IMR-90 (cell line): ENCODE data around the gene GCNT4. TPM values are rescaled to one million over a fixed set of nuclear protein-coding genes. Genes with fewer than 3 reads are reported as not detected.

Experiments
- ATAC-seq: fragments of 200-7000 bp; cut with Tn5 transposase; 2 replicates; pipeline ENCODE4 v1.9.1; 2020; ENCODE audit warnings: low read depth, mild to moderate bottlenecking, moderate library complexity
- BruUV-seq: library from RNA; stranded (reverse); fragments of 400-500 nt; replicated peaks from 2 replicates; lab custom pipeline; 2021; lab: Mats Ljungman, UMichigan
- CTCF ChIA-PET: fragments of 300-600 bp; formaldehyde crosslinking; extraction: SDS; loops from one replicate; lab custom pipeline; 2021; ENCODE audit warnings: antibody characterized with exemption; lab: Yijun Ruan, JAX
- POLR2A ChIA-PET: fragments of 300-600 bp; sonication (Branson Sonifier 250); formaldehyde crosslinking; loops from one replicate; lab custom pipeline; 2022; ENCODE audit warnings: antibody characterized with exemption; ENCODE audit not compliant: unreplicated experiment; lab: Charles Lee
- DNase-seq: peaks from one replicate; pipeline ENCODE4 v3.0.0; 2013
- H2AFZ ChIP-seq: replicated peaks from 2 replicates; pipeline ENCODE3; 2013; ENCODE audit warnings: low read length, mild to moderate bottlenecking; ENCODE audit not compliant: poor library complexity
- H2AK5ac ChIP-seq: 2 replicates; pipeline ENCODE4 v1.6.1; 2013; ENCODE audit warnings: low read depth, low read length, inconsistent platforms
- H2AK9ac ChIP-seq: replicated peaks from 2 replicates; pipeline ENCODE3; 2013; ENCODE audit warnings: mild to moderate bottlenecking, low read depth, low read length, moderate library complexity; ENCODE audit not compliant: poor library complexity
- H2BK120ac ChIP-seq: 2 replicates; pipeline ENCODE4 v1.6.1; 2013; ENCODE audit warnings: low read depth, low read length, inconsistent platforms
- H2BK15ac ChIP-seq: 3 replicates; pipeline ENCODE4 v1.6.1; 2013; ENCODE audit warnings: low read depth, low read length, inconsistent platforms
- H2BK20ac ChIP-seq: 2 replicates; pipeline ENCODE4 v1.6.1; 2013; ENCODE audit warnings: low read depth, mild to moderate bottlenecking, inconsistent platforms, low read length, moderate library complexity
- H2BK5ac ChIP-seq: 2 replicates; pipeline ENCODE4 v1.6.1; 2013; ENCODE audit warnings: mild to moderate bottlenecking, low read depth, low read length, inconsistent platforms; ENCODE audit not compliant: poor library complexity, severe bottlenecking
- H3K14ac ChIP-seq: replicated peaks from 2 replicates; pipeline ENCODE4 v1.6.1; 2013; ENCODE audit warnings: low read depth, low read length, inconsistent platforms
- H3K18ac ChIP-seq: 2 replicates; pipeline ENCODE4 v1.6.1; 2013; ENCODE audit warnings: low read depth, low read length, control low read depth
- H3K23ac ChIP-seq: 2 replicates; pipeline ENCODE4 v1.6.1; 2013; ENCODE audit warnings: low read depth, low read length, inconsistent platforms
- H3K27ac ChIP-seq: 2 replicates; pipeline ENCODE4 v1.5.1; 2013; ENCODE audit warnings: mild to moderate bottlenecking, control low read depth, low read length; ENCODE audit not compliant: insufficient read depth
- H3K27me3 ChIP-seq: 2 replicates; pipeline ENCODE4 v1.6.1; 2013; ENCODE audit warnings: low read length; ENCODE audit not compliant: control insufficient read depth, insufficient read depth
- H3K36me3 ChIP-seq: 2 replicates; pipeline ENCODE4 v1.6.1; 2013; ENCODE audit warnings: low read length, mixed read lengths; ENCODE audit not compliant: control insufficient read depth, insufficient read depth
- H3K4ac ChIP-seq: 2 replicates; pipeline ENCODE4 v1.6.1; 2013; ENCODE audit warnings: low read depth, low read length, inconsistent platforms
- H3K4me1 ChIP-seq: 2 replicates; pipeline ENCODE4 v1.6.1; 2013; ENCODE audit warnings: low read length, mixed read lengths; ENCODE audit not compliant: control insufficient read depth, insufficient read depth
- H3K4me2 ChIP-seq: 2 replicates; pipeline ENCODE4 v1.6.1; 2013; ENCODE audit warnings: low read depth, mild to moderate bottlenecking, control low read depth, low read length, moderate library complexity
- H3K4me3 ChIP-seq: 2 replicates; pipeline ENCODE4 v1.5.1; 2013; ENCODE audit warnings: low read depth, mild to moderate bottlenecking, control low read depth, low read length, moderate library complexity; ENCODE audit not compliant: insufficient read depth
- H3K56ac ChIP-seq: 2 replicates; pipeline ENCODE4 v1.6.1; 2013; ENCODE audit warnings: low read length, inconsistent platforms; ENCODE audit not compliant: insufficient read depth; ENCODE audit errors: extremely low read depth
- H3K79me1 ChIP-seq, 2 experiments: 2 replicates each; pipeline ENCODE4 v1.6.1; 2013; ENCODE audit warnings: low read length in 2 of 2, inconsistent platforms in 1 of 2, low read depth in 1 of 2
- H3K9ac ChIP-seq: 2 replicates; pipeline ENCODE4 v1.6.1; 2013; ENCODE audit warnings: low read depth, low read length, control low read depth
- H3K9me1 ChIP-seq: 2 replicates; pipeline ENCODE4 v1.6.1; 2013; ENCODE audit warnings: low read length, inconsistent platforms; ENCODE audit not compliant: insufficient read depth
- H3K9me3 ChIP-seq: 2 replicates; pipeline ENCODE4 v1.6.1; 2013; ENCODE audit warnings: low read length; ENCODE audit not compliant: control insufficient read depth, insufficient read depth
- H4K20me1 ChIP-seq: 2 replicates; pipeline ENCODE4 v1.6.1; 2013; ENCODE audit warnings: low read length, inconsistent platforms; ENCODE audit not compliant: insufficient read depth
- H4K5ac ChIP-seq: 2 replicates; pipeline ENCODE4 v1.6.1; 2013; ENCODE audit warnings: mild to moderate bottlenecking, low read depth, low read length, control low read depth
- H4K8ac ChIP-seq, 2 experiments: 2 replicates each; pipeline ENCODE4 v1.6.1; 2013; ENCODE audit warnings: low read depth in 2 of 2, low read length in 2 of 2, control low read depth in 1 of 2, inconsistent platforms in 1 of 2
- H4K91ac ChIP-seq: 2 replicates; pipeline ENCODE4 v1.6.1; 2013; ENCODE audit warnings: low read depth, low read length, inconsistent platforms; ENCODE audit not compliant: insufficient read depth
- BHLHE40 ChIP-seq: fragments of 150-350 bp; IDR thresholded peaks from 2 replicates; pipeline ENCODE4 v1.6.1; 2016; ENCODE audit warnings: mild to moderate bottlenecking, low read depth, low read length
- CEBPB ChIP-seq: IDR thresholded peaks from 2 replicates; pipeline ENCODE4 v1.6.1; 2012; ENCODE audit warnings: low read depth, low read length, improper control_type of control experiment
- CHD1 ChIP-seq: IDR thresholded peaks from 2 replicates; pipeline ENCODE4 v1.6.1; 2012; ENCODE audit warnings: low read depth, low read length, improper control_type of control experiment
- CTCF ChIP-seq: conservative IDR thresholded peaks from 2 replicates; pipeline ENCODE4 v1.5.1; 2012; ENCODE audit warnings: mild to moderate bottlenecking, low read depth, low read length, improper control_type of control experiment
- FOS ChIP-seq: fragments of 150-350 bp; IDR thresholded peaks from 2 replicates; pipeline ENCODE4 v1.6.1; 2016; ENCODE audit warnings: low read depth, low read length
- MAFK ChIP-seq: IDR thresholded peaks from 2 replicates; pipeline ENCODE4 v1.6.1; 2012; ENCODE audit warnings: low read depth, low read length, improper control_type of control experiment
- MAZ ChIP-seq: IDR thresholded peaks from 2 replicates; pipeline ENCODE4 v1.6.1; 2012; ENCODE audit warnings: low read depth, mild to moderate bottlenecking, low read length, improper control_type of control experiment, moderate library complexity, borderline replicate concordance
- MXI1 ChIP-seq: IDR thresholded peaks from 2 replicates; pipeline ENCODE4 v1.6.1; 2012; ENCODE audit warnings: low read depth, mild to moderate bottlenecking, low read length, moderate library complexity, borderline replicate concordance
- NFE2L2 ChIP-seq: fragments of 150-350 bp; IDR thresholded peaks from 2 replicates; pipeline ENCODE4 v1.6.1; 2016; ENCODE audit warnings: low read depth, mild to moderate bottlenecking, low read length
- POLR2A ChIP-seq: IDR thresholded peaks from 2 replicates; pipeline ENCODE4 v1.6.1; 2012; ENCODE audit warnings: mild to moderate bottlenecking, low read depth, low read length
- RAD21 ChIP-seq: IDR thresholded peaks from 2 replicates; pipeline ENCODE4 v1.6.1; 2012; ENCODE audit warnings: low read length, improper control_type of control experiment
- RCOR1 ChIP-seq: IDR thresholded peaks from 2 replicates; pipeline ENCODE4 v1.6.1; 2012; ENCODE audit warnings: mild to moderate bottlenecking, low read length, improper control_type of control experiment; ENCODE audit not compliant: insufficient replicate concordance
- RFX5 ChIP-seq: IDR thresholded peaks from 2 replicates; pipeline ENCODE4 v1.8.0; 2012; ENCODE audit warnings: low read depth, mild to moderate bottlenecking, low read length, moderate library complexity
- SMC3 ChIP-seq: fragments of 150-350 bp; IDR thresholded peaks from 2 replicates; pipeline ENCODE4 v1.6.1; 2016; ENCODE audit warnings: low read depth, mild to moderate bottlenecking, antibody characterized with exemption, low read length, moderate library complexity
- WGBS, 2 experiments: methylation state at CpG; one replicate each; pipeline versions ENCODE4 v1.1.5 to v1.1.7; 2013; ENCODE audit warnings: missing lambda C conversion rate in 2 of 2; ENCODE audit not compliant: insufficient read length in 1 of 2; ENCODE audit errors: extremely low coverage in 2 of 2; 5-methylcytosine and 5-hydroxymethylcytosine counted together
- dilution Hi-C: fragments of 300-500 bp; cut with HindIII; formaldehyde crosslinking; loops from one replicate; pipeline ENCODE4 v1.14.3; 2018; ENCODE audit warnings: low sequenced_read_pairs; ENCODE audit not compliant: unreplicated experiment
- in situ Hi-C: fragments of 300-500 bp; cut with MboI; formaldehyde crosslinking; loops from 3 replicates; pipeline ENCODE4 v1.14.3; 2019; ENCODE audit warnings: low sequenced_read_pairs, inconsistent platforms, mixed read lengths
- intact Hi-C: fragments of 100-400 bp; cut with micrococcal nuclease; formaldehyde crosslinking; loops from 2 replicates; pipeline ENCODE4 v1.10.0; 2022
- polyA plus RNA-seq, 3 experiments: library from polyadenylated mRNA; depleted of rRNA; stranded (reverse); fragments of >200 nt; gene quantifications; 2 replicates each; pipeline ENCODE4 v1.2.3, GENCODE V29; 2012; ENCODE audit warnings: low replicate concordance in 1 of 3
- total RNA-seq: library from RNA; depleted of rRNA; stranded (reverse); fragments of >200 nt; gene quantifications from 2 replicates; pipeline ENCODE4 v1.2.3, GENCODE V29; 2012
- TF ChIP-seq, protein P1 (sequence below): fragments of 150-350 bp; IDR thresholded peaks from 2 replicates; pipeline ENCODE4 v1.6.1; 2017; ENCODE audit warnings: mild to moderate bottlenecking, antibody characterized with exemption, low read length, low read depth
- TF ChIP-seq, protein P2 (sequence below): fragments of 150-350 bp; IDR thresholded peaks from 2 replicates; pipeline ENCODE4 v1.6.1; 2016; ENCODE audit warnings: low read depth, mild to moderate bottlenecking, low read length, moderate library complexity, borderline replicate concordance

Gene GCNT4
- total and polyA plus RNA-seq, 2 of the 4 experiments (the other 2 are of a cell fraction): 0.46 to 1.8 TPM

- Histone ChIP-seq H4K20me1 (peaks cover 3% of the 10 kb centered on the region; the same call in 1 of the 2 replicates), H3K79me1 (peaks cover 0 to 33% of the 10 kb centered on the region in 2 experiments; a peak in 3 of 4 replicates), H3K9ac (no peak overlapping the region), H2BK20ac (no peak overlapping the region), H4K91ac (no peak overlapping the region), H4K8ac (no peak overlapping the region), H3K4me1 (peaks cover 9% of the 10 kb centered on the region), H3K4me3 (no peak overlapping the region), H2AK9ac (no peak overlapping the region), H3K4me2 (no peak overlapping the region), H3K23ac (no peak overlapping the region), H3K36me3 (peaks cover 9% of the 10 kb centered on the region), H3K9me1 (peaks cover 17% of the 10 kb centered on the region), H3K18ac (no peak overlapping the region), H3K27ac (no peak overlapping the region), H3K14ac (no peak overlapping the region), H3K4ac (no peak overlapping the region), H3K56ac (no peak overlapping the region), H3K27me3 (no peaks in the 10 kb centered on the region), H2BK15ac (no peak overlapping the region), H2BK5ac (no peak overlapping the region), H3K9me3 (no peaks in the 10 kb centered on the region), H2AFZ (no peak overlapping the region), H2AK5ac (no peak overlapping the region), H2BK120ac (no peak overlapping the region), H4K5ac (no peak overlapping the region)
- no peak for ATAC-seq
- dilution Hi-C loops: no loop called here
- no peak for DNase-seq
- TF ChIP-seq, protein P1, sequence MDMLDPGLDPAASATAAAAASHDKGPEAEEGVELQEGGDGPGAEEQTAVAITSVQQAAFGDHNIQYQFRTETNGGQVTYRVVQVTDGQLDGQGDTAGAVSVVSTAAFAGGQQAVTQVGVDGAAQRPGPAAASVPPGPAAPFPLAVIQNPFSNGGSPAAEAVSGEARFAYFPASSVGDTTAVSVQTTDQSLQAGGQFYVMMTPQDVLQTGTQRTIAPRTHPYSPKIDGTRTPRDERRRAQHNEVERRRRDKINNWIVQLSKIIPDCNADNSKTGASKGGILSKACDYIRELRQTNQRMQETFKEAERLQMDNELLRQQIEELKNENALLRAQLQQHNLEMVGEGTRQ: no peak
- TF ChIP-seq CEBPB: no peak
- no peak for TF ChIP-seq POLR2A
- TF ChIP-seq MXI1: no peak
- no peak for TF ChIP-seq BHLHE40
- TF ChIP-seq NFE2L2: no peak
- no peak for TF ChIP-seq RFX5
- TF ChIP-seq, protein P2, sequence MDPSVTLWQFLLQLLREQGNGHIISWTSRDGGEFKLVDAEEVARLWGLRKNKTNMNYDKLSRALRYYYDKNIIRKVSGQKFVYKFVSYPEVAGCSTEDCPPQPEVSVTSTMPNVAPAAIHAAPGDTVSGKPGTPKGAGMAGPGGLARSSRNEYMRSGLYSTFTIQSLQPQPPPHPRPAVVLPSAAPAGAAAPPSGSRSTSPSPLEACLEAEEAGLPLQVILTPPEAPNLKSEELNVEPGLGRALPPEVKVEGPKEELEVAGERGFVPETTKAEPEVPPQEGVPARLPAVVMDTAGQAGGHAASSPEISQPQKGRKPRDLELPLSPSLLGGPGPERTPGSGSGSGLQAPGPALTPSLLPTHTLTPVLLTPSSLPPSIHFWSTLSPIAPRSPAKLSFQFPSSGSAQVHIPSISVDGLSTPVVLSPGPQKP: no peak
- TF ChIP-seq MAZ: no peak
- no peak for TF ChIP-seq FOS
- TF ChIP-seq CTCF: no peak
- no peak for TF ChIP-seq MAFK
- no peak for TF ChIP-seq CHD1
- TF ChIP-seq SMC3: no peak
- TF ChIP-seq RAD21: no peak
- no peak for TF ChIP-seq RCOR1
- no TSS peak for BruUV-seq
- in situ Hi-C loops: no loop called here
- intact Hi-C loops: loop anchor here (5.0 kb wide), 1 partner anchor 1212 kb away; no protein-coding TSS in a partner anchor
- POLR2A ChIA-PET: no interaction called here
- CTCF ChIA-PET: no interaction called here
- WGBS, 2 experiments: 100% methylated on average over 1 of the region's 2 CpGs; no CpG with 5 or more reads in 1 of the 2 experiments
Measured at GRCh38 chr5:75045071-75045470, 7.3 kb downstream of the GCNT4 start.
